IPS-NIHi11 (cell line): ENCODE measurements around the gene ZNF148.
"Not testable (repeated sequence)": the region's sequence is repeated elsewhere in the genome, so short reads cannot be mapped to it uniquely, and the experiment has no call there.

Source experiments
- DNase-seq: peaks from one replicate; pipeline ENCODE4 v3.0.0; 2012; ENCODE audit warnings: mixed read lengths, low spot score

Gene ZNF148

GRCh38 chr3:125374996-125375941 lies at the start of gene ZNF148:
Gene ZNF148, minus strand, starts transcription at chr3:125375325. Its CDS starts 61,685 bp downstream, at chr3:125313640.
- peak; percentile 93 for DNase-seq

GRCh38 chr3:125418306-125418705 lies 43.2 kb upstream of the ZNF148 start:
- DNase-seq, result no peak

GRCh38 chr3:125416235-125416634 lies 41.1 kb upstream of the ZNF148 start:
- no peak for DNase-seq

GRCh38 chr3:125414669-125415068 lies 39.5 kb upstream of the ZNF148 start:
- DNase-seq, result no peak

GRCh38 chr3:125410922-125411321 lies 35.8 kb upstream of the ZNF148 start:
- DNase-seq, result no peak

GRCh38 chr3:125406070-125406469 lies 30.9 kb upstream of the ZNF148 start:
- no peak for DNase-seq

GRCh38 chr3:125405515-125405914 lies 30.4 kb upstream of the ZNF148 start:
- DNase-seq, result not testable (repeated sequence)

- no peak for DNase-seq
Observed at GRCh38 chr3:125403789-125404188, 28.7 kb upstream of the ZNF148 start.

- DNase-seq, result no peak
Observed at GRCh38 chr3:125402639-125403038, 27.5 kb upstream of the ZNF148 start.

- DNase-seq, result no peak
Observed at GRCh38 chr3:125401402-125401801, 26.3 kb upstream of the ZNF148 start.

GRCh38 chr3:125398952-125399351 lies 23.8 kb upstream of the ZNF148 start:
- DNase-seq, result peak; percentile 27

GRCh38 chr3:125395091-125395490 lies 20.0 kb upstream of the ZNF148 start:
- no peak for DNase-seq

GRCh38 chr3:125394406-125394805 lies 19.3 kb upstream of the ZNF148 start:
- no peak for DNase-seq

GRCh38 chr3:125389282-125389681 lies 14.2 kb upstream of the ZNF148 start:
- DNase-seq, result no peak

- not testable (repeated sequence) for DNase-seq
Observed at GRCh38 chr3:125388369-125388768, 13.2 kb upstream of the ZNF148 start.

GRCh38 chr3:125386811-125387210 lies 11.7 kb upstream of the ZNF148 start:
- DNase-seq, result no peak

GRCh38 chr3:125383744-125384143 lies 8.6 kb upstream of the ZNF148 start:
- no peak for DNase-seq

- DNase-seq, result no peak
Observed at GRCh38 chr3:125382298-125382697, 7.2 kb upstream of the ZNF148 start.

- no peak for DNase-seq
Observed at GRCh38 chr3:125381743-125382142, 6.6 kb upstream of the ZNF148 start.

GRCh38 chr3:125381314-125381713 lies 6.2 kb upstream of the ZNF148 start:
- DNase-seq, result no peak

GRCh38 chr3:125379483-125379882 lies 4.4 kb upstream of the ZNF148 start:
- DNase-seq, result no peak

- no peak for DNase-seq
Observed at GRCh38 chr3:125378762-125379161, 3.6 kb upstream of the ZNF148 start.

- DNase-seq, result no peak
Observed at GRCh38 chr3:125375950-125376679, 990 bp upstream of the ZNF148 start.
